Kidney (tissue), 14 donors: ENCODE measurements around the gene RALGPS1. TPM values are rescaled to one million over a fixed set of nuclear protein-coding genes. Genes with fewer than 3 reads are reported as not detected.

Source experiments
- DNase-seq, 5 donors: peaks; one replicate each; pipeline ENCODE4 v3.0.0-alpha.2; 2013 to 2020
- FAIRE-seq: peaks from 2 replicates; lab custom pipeline; 2012; peaks lifted over from hg19 to GRCh38; lab: Jason Lieb, UNC
- H3K27ac ChIP-seq, 2 donors: one replicate each; pipeline ENCODE4 v1.7.0; 2013; ENCODE audit warnings: low read depth in 2 of 2, low read length in 2 of 2, inconsistent platforms in 1 of 2
- H3K27me3 ChIP-seq: one replicate; pipeline ENCODE4 v1.7.1; 2013; ENCODE audit warnings: low read length, inconsistent platforms; ENCODE audit not compliant: control insufficient read depth, insufficient read depth
- H3K36me3 ChIP-seq, 3 donors: one replicate each; pipeline versions ENCODE4 v1.7.0 to v1.7.1; 2013; ENCODE audit warnings: low read length in 3 of 3, control low read depth in 1 of 3, inconsistent platforms in 1 of 3; ENCODE audit not compliant: insufficient read depth in 3 of 3, control insufficient read depth in 2 of 3
- H3K4me1 ChIP-seq, 3 donors: one replicate each; pipeline versions ENCODE4 v1.7.0 to v1.7.1; 2013; ENCODE audit warnings: low read length in 3 of 3, inconsistent platforms in 1 of 3, low read depth in 1 of 3; ENCODE audit not compliant: control insufficient read depth in 2 of 3, insufficient read depth in 2 of 3
- H3K4me3 ChIP-seq, 3 donors: one replicate each; pipeline versions ENCODE4 v1.7.0 to v1.8.1; 2013; ENCODE audit warnings: low read length in 3 of 3, control low read depth in 1 of 3, inconsistent platforms in 1 of 3
- H3K9ac ChIP-seq, 3 donors: one replicate each; pipeline versions ENCODE4 v1.7.0 to v1.7.1; 2013; ENCODE audit warnings: low read length in 3 of 3, control low read depth in 1 of 3, inconsistent platforms in 1 of 3
- H3K9me3 ChIP-seq, 3 donors: one replicate each; pipeline versions ENCODE4 v1.7.0 to v1.7.1; 2013; ENCODE audit warnings: low read length in 3 of 3, control low read depth in 1 of 3, inconsistent platforms in 1 of 3; ENCODE audit not compliant: control insufficient read depth in 2 of 3, insufficient read depth in 1 of 3
- intact Hi-C: fragments of 100-400 bp; cut with DNase I; formaldehyde crosslinking; loops from one replicate; pipeline ENCODE4 v1.11.1; 2022
- polyA plus RNA-seq: library from polyadenylated mRNA; stranded (reverse); fragments of 350-450 nt; fragmentation: Illumina TruSeq; extraction: RNeasy Lipid Tissue Mini Kit (QIAGEN cat#74804); gene quantifications from one replicate; pipeline ENCODE4 v1.2.3, GENCODE V29; 2014; ENCODE audit warnings: low read depth, low replicate concordance; ENCODE audit not compliant: insufficient read depth
- total RNA-seq: library from RNA; stranded (reverse); fragmentation: NEBNext Ultra II Directional; extraction: Animal tissue kit (Norgen Biotek cat#: 25700); gene quantifications from one replicate; pipeline ENCODE4 v1.2.1, GENCODE V29; 2021
- TF ChIP-seq, protein P1 (sequence below): IDR thresholded peaks from 3 replicates; pipeline ENCODE4 v1.5.1; 2012; ENCODE audit warnings: mild to moderate bottlenecking, moderate library complexity, borderline replicate concordance; ENCODE audit not compliant: insufficient read depth; ENCODE audit errors: extremely low read depth
- donor health status: control.
- donor health status: control.
- donor health status: control.
- donor health status: control.
- donor health status: control.
- donor health status: DM: yes; HTN: yes; CAD: no.
- donor health status: Normal renal cell carcinoma (clear cell type).

RALGPS1 gene
- total and polyA plus RNA-seq, 2 donors from 2014 or later: 9.4 to 25.2 TPM

DNA sequence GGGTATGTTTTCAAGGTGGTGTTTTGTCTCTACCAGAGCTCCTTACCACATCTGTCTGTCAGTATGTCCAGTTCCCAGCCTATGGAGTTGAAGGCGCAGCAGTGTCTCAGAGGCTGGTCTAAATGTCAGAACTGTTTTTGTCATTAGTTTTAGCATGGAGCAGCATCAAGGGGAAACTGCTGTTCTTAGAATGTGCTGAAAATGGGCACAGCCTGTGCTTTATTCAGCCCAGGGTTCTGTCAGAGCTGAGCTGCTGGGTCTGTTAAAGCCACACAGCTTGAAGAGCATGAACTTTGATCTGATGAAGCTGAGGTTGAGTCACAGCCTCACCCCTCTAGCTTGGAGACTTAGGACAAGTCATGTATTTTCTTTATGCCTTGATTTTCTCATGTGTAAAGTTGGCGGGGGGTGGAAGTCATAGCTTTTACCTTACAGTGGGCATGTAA, 71.9 kb downstream of the RALGPS1 start:
- TF ChIP-seq, protein P1, sequence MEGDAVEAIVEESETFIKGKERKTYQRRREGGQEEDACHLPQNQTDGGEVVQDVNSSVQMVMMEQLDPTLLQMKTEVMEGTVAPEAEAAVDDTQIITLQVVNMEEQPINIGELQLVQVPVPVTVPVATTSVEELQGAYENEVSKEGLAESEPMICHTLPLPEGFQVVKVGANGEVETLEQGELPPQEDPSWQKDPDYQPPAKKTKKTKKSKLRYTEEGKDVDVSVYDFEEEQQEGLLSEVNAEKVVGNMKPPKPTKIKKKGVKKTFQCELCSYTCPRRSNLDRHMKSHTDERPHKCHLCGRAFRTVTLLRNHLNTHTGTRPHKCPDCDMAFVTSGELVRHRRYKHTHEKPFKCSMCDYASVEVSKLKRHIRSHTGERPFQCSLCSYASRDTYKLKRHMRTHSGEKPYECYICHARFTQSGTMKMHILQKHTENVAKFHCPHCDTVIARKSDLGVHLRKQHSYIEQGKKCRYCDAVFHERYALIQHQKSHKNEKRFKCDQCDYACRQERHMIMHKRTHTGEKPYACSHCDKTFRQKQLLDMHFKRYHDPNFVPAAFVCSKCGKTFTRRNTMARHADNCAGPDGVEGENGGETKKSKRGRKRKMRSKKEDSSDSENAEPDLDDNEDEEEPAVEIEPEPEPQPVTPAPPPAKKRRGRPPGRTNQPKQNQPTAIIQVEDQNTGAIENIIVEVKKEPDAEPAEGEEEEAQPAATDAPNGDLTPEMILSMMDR: no peak
- FAIRE-seq (no peak), DNase-seq (no peak)
- no peaks in the 10 kb centered on the region for H3K36me3 ChIP-seq
- no peak overlapping the region for H3K9ac ChIP-seq
- intact Hi-C loops: no loop called here
- peak overlapping the region in 1 of 2 donors; percentile 56 for H3K27ac ChIP-seq
- no peak overlapping the region for H3K4me3 ChIP-seq
- H3K9me3 ChIP-seq: peaks cover 0 to 4% (median 0%) of the 10 kb centered on the region in 3 donors
- H3K27me3 ChIP-seq: no peaks in the 10 kb centered on the region
- peaks cover 0 to 25% (median 5%) of the 10 kb centered on the region in 3 donors for H3K4me1 ChIP-seq

DNA sequence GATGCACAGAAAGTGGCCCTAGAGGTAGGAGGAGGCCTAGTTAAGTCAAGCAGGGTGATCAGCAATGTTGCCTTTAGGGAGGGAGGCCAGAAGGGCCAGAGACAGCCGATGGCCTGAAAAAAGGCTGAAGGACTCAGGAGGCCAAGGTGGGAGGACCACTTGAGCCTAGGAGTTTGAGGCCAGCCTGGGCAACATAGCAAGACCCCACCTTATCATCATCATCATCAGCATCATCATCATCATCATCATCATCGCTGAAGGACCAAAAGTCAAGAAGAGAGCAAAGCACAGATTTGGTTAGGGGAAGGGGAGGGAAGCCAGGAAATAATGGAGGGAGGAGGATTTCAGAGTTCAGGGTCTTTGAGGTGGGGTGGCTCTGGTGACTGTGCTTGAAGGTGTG, 74.3 kb downstream of the RALGPS1 start:
- Histone ChIP-seq H3K4me3 (no peak overlapping the region), H3K27me3 (no peaks in the 10 kb centered on the region), H3K9me3 (peaks cover 0 to 5% (median 0%) of the 10 kb centered on the region in 3 donors), H3K9ac (no peak overlapping the region), H3K27ac (no peak overlapping the region), H3K4me1 (peaks cover 0 to 25% (median 5%) of the 10 kb centered on the region in 3 donors), H3K36me3 (no peaks in the 10 kb centered on the region)
- FAIRE-seq (no peak), DNase-seq (no peak)
- TF ChIP-seq, protein P1: no peak
- intact Hi-C loops: no loop called here

DNA sequence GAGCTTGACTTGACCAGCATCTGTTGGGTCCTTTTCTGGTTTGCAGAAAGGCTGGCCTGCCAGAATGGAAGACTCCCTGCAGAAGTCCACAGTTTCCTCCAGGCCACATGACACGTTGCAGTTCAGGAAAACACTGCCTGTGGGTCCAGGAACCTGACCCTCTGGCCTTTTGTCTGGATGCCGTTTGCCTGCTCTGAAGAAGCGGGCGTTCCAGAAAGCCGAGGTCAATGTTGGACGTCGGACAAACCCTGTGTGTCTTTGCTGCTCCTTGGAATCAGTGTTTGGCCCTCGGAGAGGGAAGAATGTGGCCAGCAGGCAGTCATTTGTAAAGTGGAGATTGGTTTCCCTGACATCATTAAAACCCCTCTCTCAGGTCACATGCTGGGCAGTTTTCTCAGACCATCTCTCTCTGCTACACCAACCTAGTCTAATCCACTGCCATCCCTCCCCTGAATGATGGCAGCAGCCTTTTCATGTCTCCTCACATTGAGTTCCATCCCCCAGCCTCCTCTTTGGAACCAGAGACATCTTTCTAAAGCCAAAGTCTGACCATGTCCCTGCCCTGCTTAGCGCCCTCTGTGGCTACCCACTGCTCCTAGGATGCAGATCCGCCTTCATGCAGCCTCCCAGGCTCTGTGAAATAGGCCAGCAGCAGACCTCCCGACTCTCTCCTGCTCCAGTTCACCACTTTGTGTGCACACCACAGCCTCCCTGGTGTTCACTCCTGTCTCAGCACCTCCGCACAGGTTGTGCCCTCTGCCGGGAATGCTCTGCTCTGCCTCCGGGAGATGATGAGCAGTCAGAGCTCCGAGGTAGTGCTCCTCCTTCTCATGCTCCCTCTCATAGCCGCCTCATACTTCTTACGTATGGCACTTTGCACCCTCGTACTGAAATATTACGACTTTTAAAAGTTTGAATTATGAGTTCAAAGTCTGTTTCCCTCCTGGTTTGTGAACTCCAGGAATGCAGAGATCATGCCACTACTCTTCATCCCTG, 75.6 kb downstream of the RALGPS1 start:
- DNase-seq (peak in 1 of 5 donors; percentile 82), FAIRE-seq (no peak)
- Histone ChIP-seq H3K27me3 (no peaks in the 10 kb centered on the region), H3K4me1 (peaks cover 0 to 16% (median 5%) of the 10 kb centered on the region in 3 donors), H3K27ac (peak overlapping the region; percentile 4 to 52), H3K9ac (no peak overlapping the region), H3K36me3 (no peaks in the 10 kb centered on the region), H3K9me3 (peaks cover 0 to 5% (median 0%) of the 10 kb centered on the region in 3 donors), H3K4me3 (no peak overlapping the region)
- TF ChIP-seq, protein P1: peak; percentile 8
- intact Hi-C loops: no loop called here
